GM18517 (cell line): ENCODE results near the gene C1QTNF6.
"Not testable (repeated sequence)": the region's sequence is repeated elsewhere in the genome, so short reads cannot be mapped to it uniquely, and the experiment has no call there.

Source experiments
- ATAC-seq: cut with Tn5 transposase; IDR thresholded peaks from one replicate; pipeline ENCODE4 v1.9.1; 2021; ENCODE audit warnings: mild to moderate bottlenecking, moderate library complexity; ENCODE audit not compliant: unreplicated experiment

C1QTNF6 gene

DNA sequence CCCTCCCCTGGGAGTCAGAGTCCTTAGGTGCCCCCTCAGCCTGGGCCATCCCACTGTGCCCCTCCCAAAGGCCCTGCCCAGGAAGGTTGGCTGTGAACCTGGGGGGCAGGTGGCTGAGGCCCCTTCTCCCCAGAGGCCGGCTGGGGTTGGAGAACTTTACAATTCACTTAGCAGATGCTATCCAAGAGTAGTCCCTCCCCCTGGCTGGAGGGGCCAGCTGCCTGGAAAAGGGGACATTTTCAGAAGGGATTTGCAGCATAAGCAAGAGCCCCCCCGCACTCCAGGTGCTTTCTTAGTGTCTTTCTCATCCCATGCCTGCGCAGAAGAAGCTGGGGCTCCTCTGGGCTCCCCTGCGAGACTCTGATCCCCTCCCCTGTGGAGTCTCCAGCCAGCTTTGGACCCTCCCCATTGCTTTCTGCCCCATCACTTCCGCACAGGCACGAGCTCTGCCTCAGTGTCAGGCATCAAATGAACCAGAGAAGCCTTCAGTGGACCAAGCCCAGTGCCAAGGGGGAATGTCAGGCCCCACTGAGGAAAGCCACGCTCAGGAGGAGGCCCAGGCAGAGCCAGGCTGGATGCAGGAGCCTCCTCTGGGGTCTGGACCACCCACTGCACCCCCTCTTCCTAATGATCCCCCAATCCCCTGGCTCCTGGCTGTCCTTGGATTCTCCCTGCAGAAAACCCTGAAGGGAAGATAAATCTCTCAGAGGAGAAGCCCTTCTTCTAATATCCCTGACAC is 20.5 kb upstream of the C1QTNF6 start:
- no peak for ATAC-seq

- no peak for ATAC-seq
Measured at GRCh38 chr22:37207981-37208380, 19.9 kb upstream of the C1QTNF6 start.

GRCh38 chr22:37206841-37207821 is 19.1 kb upstream of the C1QTNF6 start:
- no peak for ATAC-seq

DNA sequence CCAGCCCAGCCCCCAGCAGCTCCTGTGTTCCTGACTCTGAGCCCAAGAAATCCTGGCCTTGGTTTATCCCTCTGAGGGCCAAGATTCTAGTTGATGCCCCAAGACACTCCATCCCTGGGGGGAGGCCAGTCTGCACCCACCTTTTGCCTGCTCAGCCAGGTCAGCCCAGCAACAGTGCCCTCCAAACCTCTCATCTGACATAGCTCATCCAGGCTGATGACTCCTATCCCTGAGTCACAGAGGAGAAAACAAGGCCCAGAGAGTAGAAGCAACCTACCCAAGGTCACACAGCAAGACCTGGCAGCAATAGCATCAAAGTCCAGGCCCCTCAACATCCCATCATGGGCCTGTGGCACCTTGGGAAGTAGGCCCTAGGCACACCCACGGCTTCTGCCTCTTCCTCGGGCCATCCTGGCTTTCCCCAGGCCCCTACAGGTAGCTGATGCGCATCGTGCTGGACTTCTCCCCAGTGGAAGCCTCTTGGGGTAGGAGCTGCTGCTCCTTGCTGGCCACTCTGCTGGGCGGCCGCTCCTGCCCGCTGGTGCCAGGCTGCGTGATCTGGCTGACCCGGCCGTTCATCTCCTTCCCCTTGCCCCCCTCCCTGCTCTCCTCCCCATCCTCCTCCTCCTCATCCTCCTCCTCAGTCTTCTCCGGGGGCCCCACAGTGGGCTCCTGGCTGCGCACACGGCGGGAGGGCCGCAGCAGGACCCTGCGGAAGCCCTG is 18.2 kb upstream of the C1QTNF6 start:
- ATAC-seq = no peak

GRCh38 chr22:37205046-37205445 is 17.0 kb upstream of the C1QTNF6 start:
- no peak for ATAC-seq

DNA sequence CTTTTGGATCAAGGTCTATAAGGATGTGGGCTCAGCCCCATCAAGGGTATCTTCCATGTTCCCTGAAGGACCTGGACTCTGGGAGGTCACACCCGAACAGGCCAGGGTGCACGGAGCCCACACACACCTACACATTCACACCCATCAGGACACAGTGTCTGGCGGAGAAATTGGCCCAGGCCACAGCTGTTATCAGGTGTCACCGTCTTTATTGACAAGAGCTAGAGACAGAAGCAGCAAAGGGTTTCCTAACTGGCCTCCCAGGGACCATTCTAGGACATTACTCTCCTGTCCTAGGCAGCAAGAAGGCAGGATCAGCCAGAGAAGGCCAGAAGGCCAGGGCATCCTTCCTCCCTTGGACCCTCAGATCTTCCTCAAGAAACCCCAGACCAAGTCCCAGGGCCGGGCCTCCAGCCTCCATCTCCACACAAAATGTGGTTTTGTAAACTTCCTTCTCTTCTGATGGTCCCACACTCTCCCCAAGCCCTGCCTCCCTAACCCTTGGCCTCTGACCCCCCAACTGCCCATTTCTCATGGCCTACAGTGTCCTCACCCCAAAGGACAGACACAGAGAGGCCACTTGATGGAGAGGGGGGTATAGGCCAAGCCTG is 16.1 kb upstream of the C1QTNF6 start:
- no peak for ATAC-seq

DNA sequence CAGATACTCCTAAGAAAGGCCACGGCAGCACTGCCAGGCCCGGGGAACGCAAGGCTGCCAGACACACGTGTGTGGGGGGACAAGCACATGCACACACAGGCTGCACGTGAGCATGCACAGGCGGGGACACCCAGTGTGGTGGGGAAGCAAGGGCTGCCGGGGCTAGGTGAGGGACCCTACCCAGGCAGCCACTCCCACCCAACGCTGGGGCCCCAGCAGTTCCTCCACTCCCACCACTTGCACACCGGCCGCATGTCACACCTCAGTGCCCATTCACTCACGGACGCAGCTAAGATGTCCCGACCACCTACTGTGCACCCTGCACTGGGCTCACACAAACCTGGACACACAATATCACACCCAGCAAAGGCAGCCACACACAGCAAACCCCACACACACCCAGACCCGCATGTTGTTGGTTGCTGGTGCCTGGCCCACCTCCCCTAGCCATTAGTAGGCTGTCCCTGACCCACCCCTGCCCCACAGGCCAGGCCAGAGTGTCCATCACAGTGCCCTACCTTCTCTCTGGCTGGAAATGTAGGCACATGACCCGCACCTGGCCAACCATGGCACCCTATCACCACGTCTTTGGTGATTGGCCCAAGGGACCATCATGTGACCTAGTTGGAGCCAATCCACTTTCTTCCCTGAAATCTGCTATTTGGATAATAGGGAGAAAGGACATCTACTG is 15.5 kb upstream of the C1QTNF6 start:
- no peak for ATAC-seq

GRCh38 chr22:37202716-37203115 is 14.7 kb upstream of the C1QTNF6 start:
- no peak for ATAC-seq

- ATAC-seq = no peak
Measured at GRCh38 chr22:37202001-37202555, 14.0 kb upstream of the C1QTNF6 start.

DNA sequence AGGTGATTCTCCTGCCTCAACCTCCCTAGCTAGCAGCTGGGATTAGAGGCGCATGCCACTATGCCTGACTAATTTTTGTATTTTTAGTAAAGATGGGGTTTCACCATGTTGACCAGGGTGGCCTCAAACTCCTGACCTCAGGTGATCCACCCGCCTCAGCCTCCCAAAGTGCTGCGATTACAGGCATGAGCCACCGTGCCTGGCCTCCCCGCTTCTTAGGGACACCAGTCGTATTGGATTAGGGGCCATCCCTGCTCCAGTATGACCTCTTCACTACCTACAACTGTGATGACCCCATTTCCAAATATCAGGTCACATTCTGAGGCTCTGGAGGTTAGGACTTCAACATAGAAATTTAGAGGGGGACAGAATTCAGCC is 13.4 kb upstream of the C1QTNF6 start:
- not testable (repeated sequence) for ATAC-seq

GRCh38 chr22:37199760-37200108 is 11.7 kb upstream of the C1QTNF6 start:
- no peak for ATAC-seq

DNA sequence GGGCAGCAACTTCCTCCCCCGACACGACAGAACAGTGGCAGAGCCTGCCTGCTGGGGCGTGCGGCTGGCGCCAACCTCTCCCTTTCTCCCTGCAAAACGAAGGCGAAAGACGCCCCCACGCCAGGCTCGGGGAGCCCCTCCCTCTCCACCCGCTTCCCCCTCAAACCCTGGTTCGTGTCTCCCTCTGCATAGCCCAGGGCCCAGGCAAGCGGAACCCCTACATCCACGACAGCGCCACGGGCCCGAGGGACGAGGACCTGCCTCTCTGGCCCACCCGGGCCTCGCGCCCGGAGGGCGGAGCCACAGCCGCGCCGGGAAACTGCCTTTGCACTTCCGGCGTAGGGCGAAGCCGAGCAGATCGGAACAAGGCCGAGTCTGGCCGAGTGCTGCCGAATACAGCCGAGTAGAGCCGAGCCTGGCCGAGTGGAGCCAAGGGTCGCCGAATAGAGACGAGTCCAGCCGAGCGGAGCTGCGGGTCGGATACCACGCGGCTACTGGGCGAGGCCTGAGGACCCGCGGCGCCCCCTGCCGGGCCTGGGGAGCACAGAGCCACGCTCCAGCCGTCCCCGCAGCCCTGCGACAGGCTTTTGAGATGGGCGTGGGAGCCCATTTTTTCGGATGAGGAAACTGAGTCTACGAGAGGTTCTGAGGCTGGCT is 11.2 kb upstream of the C1QTNF6 start:
- peak; percentile 89 for ATAC-seq

DNA sequence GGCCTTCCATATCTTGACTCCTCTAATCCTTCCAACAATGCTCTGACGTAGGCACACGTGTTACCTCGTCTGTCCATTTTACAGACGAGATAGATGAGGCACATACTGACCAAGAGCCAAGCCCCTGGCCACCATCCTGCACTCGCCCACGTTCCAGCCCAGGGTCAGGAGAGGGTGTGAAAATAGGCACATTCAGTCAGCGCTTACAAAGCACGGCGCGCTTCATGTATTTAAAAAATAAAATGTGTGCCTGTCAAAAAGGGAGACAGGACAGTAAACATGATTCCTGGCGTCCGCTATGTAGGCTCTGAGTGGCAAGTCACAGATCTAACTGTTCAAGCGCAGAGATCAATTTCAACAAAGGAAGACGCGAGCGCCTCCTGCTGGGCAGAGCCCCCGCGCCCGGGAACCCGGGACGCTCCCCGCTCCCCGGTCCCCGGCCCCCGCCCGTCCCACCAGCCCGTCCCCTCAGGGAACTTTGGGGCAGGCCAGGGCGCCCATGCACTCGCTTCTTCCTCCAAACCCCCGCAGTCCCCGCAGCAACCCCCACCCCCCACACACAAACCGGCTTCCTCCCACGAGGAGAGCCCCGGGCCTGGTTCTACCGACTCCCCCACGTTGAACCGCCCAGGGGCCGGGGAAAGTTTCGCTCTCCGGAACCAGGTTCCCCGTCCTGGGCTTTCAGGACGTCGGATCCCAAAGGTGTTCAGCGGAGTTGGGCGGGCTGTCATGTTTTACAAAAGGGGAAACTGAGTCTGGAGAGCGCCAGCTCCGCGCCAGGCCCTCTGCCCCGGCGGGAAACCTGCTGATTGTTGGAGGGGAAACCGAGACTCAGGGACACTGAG is 10.4 kb upstream of the C1QTNF6 start:
- ATAC-seq = no peak

DNA sequence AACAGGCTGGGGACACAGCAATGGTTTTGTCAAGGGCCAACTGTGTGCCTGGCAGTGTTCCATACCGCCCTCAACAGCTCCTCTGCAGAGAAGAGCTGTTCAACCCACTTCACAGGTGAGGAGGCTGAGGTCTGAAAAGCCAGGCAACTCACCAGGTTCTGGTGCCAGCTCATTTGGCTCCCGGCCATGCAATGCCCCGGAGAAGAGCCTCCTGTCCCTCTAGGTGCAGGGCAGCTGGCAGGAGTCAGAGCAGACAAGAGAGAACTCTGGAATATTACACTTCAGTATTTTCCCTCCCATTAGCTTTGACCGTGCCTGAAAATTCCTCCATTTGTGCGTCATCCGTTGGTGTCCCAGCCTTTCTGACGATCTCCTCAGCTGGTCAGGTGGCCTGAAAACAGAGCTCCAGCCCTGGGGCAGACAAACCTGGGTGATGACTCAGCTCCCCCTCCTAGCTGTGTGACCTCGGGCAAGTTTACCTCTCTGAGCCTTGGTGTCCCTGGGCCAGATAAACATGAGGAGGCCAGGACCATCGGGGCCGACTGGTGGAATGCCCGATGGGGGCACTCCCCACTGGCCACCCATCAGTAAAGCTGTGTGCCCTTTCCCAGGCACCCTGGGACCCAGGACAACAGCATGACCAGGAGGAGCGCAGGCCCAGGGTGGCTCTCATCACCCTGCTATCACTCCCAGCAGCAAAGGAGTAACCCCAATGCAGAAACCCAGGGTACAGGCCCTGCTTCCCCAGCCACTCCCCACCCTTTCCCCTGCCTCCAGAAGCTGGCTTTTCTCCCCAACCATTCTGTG is 9.6 kb upstream of the C1QTNF6 start:
- ATAC-seq = no peak

DNA sequence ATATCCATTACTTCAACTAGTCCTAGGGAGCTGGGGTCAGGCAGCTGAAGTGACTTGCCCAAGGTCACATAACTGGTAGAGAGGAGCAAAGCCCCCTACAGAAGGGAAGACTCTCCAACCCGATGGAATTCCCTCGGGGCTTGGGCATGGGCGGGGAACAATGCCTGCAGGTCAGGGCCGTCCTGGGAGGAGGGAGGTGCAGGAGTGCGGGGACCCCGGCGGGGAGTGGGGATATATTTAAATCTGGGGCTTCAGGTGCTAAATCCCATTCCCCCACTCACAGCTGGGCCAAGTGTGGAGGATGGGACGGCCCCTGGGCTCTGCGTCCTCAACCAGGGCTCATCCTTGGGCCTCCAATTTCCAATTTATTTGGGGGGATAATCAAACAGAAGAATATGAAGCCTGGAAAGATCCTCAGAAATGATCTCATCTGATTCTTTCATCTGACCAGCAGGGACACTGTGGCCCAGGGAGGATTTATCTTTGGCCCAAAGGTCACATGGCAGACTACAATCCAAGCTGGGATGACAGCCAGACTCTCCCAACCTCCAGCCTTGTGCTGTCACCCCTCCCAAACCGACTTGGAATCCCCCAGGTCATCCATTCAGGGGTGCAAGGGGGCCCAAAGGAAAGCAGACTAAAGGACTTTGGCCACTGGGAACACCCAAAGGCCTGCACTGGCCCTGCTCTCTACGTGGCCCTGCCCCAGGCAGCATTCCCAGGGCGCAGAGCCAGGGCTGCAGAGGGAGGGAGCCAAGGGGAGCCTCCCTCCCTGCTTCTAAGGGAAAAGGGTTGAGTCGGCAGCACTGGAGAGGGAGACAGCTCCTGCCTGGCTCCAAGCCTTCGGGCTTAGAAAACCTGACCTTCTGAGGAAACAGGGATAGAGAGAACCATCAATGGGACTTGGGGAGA is 8.7 kb upstream of the C1QTNF6 start:
- ATAC-seq = no peak

DNA sequence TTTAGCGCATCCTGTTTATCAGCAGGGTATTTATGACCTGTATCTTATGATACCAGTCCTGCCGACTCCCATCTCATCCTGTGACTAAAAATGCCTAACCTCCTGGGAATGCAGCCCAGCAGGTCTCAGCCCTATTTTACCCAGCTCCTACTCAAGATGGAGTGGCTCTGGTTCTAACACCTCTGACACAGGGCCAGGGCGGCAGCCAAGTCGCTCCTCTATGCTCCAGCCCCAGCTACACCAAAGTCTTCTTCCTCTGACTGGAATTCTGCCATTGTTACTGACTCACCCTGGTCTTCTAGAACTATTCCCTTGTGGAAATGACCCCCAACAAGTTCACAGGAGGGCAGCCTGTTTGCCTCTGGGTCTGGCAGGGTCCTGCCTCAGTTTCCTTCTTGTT is 7.9 kb upstream of the C1QTNF6 start:
- no peak for ATAC-seq

GRCh38 chr22:37194750-37195149 is 6.7 kb upstream of the C1QTNF6 start:
- ATAC-seq = no peak
